ENCODE measurements around the gene ITGB6.
A peak's percentile ranks its signal among the peaks of the same experiment; 100 is the strongest.

Gene ITGB6

GRCh38 chr2:160076914-160077313 is 123.2 kb downstream of the ITGB6 start:
- DNase-seq = no peak

- no peak for DNase-seq
Observed at GRCh38 chr2:160076241-160076640, 123.8 kb downstream of the ITGB6 start.

DNA sequence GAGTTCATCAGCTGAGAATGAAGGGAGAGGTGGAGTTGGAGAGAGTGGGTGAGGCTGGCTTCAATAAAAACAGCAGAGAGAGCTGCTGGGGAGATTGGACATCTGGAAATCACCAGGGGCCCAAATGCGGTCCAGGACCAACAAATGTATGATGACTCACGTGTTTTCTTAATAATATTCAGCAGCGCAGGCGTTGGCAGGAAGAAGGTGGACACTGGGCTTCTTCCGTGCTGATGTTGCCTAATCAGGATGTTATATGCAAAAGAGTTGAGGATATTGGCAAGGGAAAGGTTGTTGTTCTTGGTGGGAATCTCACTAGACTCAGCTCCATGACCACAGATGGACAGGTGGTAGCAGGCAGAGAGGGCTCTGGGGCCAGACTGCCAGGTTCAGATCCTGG is 124.9 kb downstream of the ITGB6 start:
- peak; percentile 83 for DNase-seq

DNA sequence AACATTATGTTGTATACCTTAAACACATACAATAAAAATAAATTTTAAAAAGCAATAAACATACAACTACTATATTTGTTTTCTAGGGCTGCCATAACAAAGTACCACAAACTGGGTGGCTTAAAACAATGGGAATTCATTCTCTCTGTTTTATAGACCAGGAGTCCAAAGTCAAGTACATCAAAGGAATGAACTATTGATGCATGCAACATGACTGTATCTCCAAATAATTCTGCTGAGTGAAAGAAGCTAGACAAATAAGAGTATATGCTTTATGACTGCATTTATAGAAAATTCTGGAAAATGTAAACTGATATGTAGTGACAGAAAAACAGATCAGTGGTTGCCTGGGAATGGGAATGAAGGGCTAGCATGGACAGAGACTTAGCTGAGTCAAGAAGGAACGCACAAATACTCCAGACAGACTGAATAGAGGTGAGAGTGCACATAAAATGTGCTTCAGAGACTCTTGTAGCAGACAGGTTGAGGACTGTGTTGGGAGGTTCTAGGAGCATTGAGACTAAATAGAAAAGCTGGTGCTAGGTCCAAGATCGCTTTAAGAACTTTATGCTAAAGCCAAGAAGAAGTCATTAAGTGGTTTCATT is 126.7 kb downstream of the ITGB6 start:
- no peak for DNase-seq

DNA sequence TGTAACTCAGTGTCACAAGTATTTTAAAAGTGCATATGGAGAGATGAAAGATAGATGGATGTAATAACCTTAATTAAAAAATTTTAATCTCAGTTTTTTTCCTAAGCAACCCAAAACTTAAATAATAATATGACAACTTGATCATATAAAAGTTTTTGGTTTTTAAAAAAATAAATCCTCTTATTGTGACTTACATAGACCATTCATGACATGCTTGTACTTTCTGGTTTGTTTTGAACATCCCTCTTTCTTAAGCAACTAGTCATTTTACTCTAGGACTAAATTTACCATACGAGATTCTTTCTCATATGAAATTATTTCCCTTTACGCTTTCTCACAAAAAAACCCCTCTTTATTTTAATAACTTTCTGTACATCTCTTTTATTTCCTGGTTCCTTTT is 131.2 kb downstream of the ITGB6 start:
- DNase-seq = no peak

- no peak for DNase-seq
Observed at GRCh38 chr2:160064916-160065315, 135.2 kb downstream of the ITGB6 start.

- no peak for DNase-seq
Observed at GRCh38 chr2:160063879-160064612, 136.0 kb downstream of the ITGB6 start.

- no peak for DNase-seq
Observed at GRCh38 chr2:160063271-160063670, 136.8 kb downstream of the ITGB6 start.

- peak; percentile 43 for DNase-seq
Observed at GRCh38 chr2:160062292-160063005, 137.6 kb downstream of the ITGB6 start, which contains the start of gene PLA2R1. Gene PLA2R1 (minus strand): TSS chr2:160062615. CDS start chr2:160062403, 212 bp downstream.

GRCh38 chr2:160061944-160062291 is 138.2 kb downstream of the ITGB6 start:
- DNase-seq = no peak

DNA sequence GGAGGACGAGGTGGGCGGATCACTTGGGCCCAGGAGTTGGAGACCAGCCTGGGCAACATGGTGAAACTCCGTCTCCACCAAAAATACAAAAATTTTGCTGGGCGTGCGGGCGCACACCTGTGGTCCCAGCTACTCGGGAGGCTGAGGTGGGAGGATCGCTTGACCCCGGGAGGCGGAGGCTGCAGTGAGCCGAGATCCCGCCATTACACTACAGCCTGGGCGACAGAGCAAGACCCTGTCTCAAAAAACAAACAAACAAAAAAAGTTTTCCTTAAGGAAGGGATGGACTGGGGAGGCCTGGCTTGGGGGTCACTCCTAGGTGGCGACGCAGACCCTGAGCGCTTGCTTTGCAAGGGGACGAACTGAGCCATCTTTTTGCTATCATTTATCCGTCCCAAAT is 138.5 kb downstream of the ITGB6 start:
- no peak for DNase-seq

- no peak for DNase-seq
Observed at GRCh38 chr2:160060297-160060696, 139.8 kb downstream of the ITGB6 start.

GRCh38 chr2:160057356-160057755 is 142.7 kb downstream of the ITGB6 start:
- no peak for DNase-seq

- DNase-seq = no peak
Observed at GRCh38 chr2:160055726-160056108, 144.4 kb downstream of the ITGB6 start.

DNA sequence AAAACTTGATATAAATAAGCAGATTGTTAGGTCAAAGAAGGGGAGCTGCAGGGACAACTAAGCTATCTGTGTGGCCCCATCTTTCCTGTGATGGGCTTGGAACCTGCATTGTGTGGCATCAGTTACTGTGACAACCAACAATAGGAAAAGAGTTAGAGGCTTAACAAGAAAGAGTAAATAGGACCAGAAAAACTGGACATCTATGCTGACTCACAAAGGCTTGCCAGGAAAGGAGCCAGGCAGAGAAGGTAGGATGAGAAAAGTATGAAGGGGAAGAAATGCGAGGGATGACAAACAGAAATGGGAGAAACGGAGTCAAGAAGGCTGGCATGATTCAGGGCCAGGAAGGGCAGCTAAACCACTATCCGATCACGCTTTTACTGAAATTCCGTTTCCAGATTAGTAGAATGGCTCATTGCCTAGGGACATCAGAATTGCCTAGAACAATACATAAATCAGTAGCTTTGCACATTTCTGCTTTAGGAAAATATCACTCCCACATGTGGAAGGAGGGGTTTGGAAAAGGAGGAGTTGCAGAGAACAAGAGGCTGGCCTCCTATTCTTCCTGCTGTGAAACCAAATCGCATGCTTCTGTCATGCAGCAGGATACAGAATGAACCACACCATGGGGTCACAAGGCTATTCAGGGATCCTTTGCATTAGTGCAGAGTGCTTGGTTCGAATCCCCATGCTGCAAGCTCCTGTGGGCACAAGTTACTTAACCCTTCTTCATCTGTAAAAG is 144.9 kb downstream of the ITGB6 start:
- DNase-seq = peak; percentile 44

- DNase-seq = no peak
Observed at GRCh38 chr2:160053946-160054345, 146.1 kb downstream of the ITGB6 start.

- DNase-seq = no peak
Observed at GRCh38 chr2:160052531-160052930, 147.5 kb downstream of the ITGB6 start.

GRCh38 chr2:160051371-160051800 is 148.7 kb downstream of the ITGB6 start:
- no peak for DNase-seq

DNA sequence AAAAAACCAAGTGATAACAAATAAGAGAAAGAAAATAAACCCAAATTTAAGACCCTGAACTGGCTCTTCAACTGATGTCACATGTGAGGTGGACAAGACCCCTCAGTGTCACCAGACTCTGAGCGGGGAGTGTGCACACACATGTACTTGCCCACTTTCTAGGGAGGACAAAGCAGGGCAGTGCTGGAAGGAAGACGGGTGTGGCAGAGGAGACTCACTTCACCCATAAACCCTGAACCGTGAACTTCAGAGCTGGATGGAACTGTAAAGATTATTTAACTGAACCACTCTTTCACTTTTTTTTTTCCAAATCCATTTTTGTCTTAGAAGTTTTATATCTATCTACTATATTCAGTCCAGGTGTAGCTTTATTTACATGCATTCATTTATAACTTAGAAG is 149.9 kb downstream of the ITGB6 start:
- no peak for DNase-seq
